LNCAP (cell line): ENCODE results near the gene SHISAL1.

Experiments used
- TF ChIP-seq, protein P1 (sequence below): fragments of 450-650 bp; IDR thresholded peaks from 2 replicates; pipeline ENCODE4 v1.5.1; 2017; ENCODE audit warnings: mild to moderate bottlenecking

The SHISAL1 gene

DNA sequence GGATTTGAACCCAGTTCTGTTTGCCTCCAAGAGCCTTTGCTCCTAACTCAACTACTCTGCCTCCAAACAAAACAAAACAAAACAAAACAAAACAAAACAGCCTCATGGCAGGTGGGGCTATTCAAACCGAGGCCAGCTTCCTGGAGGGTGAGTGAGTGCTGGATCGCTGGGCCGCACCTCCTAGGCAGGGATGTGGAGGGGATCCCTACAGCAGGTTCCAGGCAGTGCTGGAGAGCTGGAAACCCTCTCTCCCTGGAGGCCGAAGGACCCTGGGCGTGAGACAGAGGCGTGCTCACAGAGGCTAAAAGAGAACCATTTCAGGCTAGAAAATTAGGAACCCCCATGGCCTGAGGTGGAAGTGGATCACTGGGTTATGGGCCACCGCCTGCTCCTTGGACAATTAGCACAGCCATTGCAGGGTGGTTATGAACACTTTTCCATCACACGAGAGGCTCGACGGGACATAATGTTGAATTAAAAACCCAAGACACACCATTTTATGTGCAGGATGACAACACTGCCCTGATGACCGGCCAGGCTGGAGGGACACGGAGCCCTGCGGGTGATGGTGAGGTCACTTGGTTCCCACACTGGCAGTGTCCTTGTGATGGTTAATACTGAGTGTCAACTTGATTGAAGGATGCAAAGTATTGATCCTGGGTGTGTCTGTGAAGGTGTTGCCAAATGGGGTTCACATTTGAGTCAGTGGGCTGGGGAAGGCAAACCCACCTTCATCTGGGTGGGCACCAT is 35.2 kb downstream of the SHISAL1 start:
- TF ChIP-seq, protein P1, sequence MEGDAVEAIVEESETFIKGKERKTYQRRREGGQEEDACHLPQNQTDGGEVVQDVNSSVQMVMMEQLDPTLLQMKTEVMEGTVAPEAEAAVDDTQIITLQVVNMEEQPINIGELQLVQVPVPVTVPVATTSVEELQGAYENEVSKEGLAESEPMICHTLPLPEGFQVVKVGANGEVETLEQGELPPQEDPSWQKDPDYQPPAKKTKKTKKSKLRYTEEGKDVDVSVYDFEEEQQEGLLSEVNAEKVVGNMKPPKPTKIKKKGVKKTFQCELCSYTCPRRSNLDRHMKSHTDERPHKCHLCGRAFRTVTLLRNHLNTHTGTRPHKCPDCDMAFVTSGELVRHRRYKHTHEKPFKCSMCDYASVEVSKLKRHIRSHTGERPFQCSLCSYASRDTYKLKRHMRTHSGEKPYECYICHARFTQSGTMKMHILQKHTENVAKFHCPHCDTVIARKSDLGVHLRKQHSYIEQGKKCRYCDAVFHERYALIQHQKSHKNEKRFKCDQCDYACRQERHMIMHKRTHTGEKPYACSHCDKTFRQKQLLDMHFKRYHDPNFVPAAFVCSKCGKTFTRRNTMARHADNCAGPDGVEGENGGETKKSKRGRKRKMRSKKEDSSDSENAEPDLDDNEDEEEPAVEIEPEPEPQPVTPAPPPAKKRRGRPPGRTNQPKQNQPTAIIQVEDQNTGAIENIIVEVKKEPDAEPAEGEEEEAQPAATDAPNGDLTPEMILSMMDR: no peak

DNA sequence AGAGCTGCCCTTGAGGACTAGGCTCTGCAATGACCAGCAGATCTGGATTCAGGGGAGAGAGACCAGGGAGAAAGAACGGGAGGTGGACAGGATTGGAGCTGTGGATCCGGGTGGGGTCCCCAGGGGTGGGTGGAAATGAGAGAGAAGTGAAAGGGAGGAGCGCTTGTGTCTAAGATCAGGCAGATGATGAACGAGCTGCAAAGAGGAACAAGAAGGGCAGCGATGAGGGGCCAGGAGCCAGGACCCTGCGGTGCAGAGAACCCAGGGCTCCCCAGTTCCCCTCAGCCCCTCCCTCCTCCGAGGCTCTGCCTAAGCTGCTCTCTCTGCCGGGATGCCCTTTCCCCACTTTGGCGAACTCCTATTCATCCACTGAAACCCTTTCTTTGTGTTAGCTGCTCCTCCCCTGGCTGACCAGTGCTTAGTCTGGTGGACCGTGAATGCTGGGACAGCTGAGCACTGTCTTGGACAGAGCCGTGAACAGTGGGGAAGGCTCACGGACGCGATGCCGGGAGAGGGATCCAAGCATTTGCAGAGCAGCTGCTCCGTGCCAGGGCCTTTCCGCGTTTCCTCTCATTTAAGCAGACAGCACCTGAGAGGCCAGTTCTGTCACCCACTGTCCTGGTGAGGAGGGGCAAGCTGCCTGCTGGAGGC is 35.9 kb downstream of the SHISAL1 start:
- TF ChIP-seq, protein P1: no peak

DNA sequence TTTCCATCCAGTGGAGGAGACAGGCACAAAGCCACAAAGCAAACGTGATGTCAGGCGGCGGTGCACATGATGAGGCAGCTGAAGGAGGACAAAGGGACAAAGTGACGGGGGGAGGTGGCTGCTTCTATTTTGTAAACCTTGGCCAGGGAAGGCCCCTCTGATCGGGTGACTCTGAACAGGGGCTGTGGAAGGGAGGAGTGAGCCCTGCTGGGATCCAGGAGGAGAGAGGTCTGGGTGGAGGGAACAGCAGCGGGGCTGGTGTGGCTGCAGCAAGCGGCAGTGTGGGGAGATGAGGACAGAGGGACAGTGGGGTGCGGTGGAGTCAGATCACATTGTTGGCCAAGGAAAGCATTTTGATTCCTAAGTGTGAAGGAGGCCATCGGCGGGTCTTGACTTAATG is 36.7 kb downstream of the SHISAL1 start:
- TF ChIP-seq, protein P1: no peak

DNA sequence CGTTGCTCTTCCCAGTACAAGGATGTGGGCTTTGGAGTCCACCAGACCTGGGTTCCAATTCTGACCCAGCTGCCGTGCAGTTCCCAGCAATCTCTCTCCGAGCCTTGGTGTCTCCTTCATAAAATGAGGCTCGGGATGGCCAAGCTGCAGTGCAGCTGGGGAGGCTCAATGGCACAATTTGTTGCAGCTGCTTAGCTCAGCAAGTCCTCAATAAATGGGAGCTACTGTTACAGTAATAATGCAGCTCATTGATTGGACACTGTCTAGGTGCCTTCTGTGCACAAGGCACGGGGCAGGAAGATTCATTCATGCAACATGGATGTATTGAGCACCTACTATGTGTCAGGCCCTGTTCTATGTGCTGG is 37.1 kb downstream of the SHISAL1 start:
- TF ChIP-seq, protein P1: no peak

DNA sequence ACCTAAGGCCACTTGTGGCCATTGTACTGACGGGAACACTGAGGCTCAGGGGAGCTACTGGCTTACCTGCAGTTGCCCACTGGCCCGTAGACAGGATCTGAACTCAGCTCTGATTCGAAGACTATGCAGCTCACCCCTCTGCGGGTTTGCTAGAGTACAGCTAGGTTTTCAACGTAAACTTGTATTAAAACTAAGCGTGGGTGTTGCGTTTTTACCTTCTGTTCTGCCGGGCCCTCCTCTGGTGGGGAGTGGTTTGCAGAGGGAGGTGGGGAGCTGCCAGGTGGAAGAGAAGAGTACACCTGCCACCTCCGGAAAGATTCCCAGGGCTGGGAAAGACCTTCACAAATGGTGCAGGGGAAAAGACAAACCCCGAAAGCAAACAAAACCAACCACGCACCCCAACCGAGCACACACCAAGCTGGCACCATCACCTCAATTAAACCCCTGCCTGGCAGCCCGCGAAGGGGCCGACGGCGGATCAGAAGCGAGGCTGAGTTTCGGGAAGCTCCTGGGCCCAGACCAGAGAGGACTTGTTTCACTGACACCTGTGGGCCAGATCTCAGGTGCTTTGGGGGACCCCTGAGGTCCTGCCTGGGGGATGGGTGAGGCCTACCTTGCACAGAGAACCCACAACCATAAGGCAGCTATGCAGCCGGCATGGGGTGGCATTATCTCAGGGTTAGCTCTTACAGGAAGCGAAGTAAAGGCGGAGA is 37.7 kb downstream of the SHISAL1 start:
- TF ChIP-seq, protein P1: no peak

DNA sequence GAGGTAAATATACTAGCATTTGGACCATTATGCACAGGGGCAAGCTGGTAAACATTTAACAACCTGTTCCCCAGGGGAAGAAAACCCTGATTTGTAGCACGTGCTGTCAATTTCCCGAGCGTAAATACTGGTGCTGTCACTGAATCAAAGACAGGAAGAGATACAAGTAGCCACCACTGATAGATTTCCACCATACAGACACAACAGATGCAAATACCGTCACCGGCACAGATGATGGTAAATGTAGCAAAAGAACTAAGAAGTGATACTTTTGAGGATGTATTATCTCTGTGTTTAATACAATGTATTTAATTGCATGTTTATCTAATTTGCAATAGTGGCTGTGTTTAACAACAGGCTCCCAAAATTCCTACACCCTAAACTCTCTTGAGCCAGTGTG is 39.6 kb downstream of the SHISAL1 start:
- TF ChIP-seq, protein P1: no peak

DNA sequence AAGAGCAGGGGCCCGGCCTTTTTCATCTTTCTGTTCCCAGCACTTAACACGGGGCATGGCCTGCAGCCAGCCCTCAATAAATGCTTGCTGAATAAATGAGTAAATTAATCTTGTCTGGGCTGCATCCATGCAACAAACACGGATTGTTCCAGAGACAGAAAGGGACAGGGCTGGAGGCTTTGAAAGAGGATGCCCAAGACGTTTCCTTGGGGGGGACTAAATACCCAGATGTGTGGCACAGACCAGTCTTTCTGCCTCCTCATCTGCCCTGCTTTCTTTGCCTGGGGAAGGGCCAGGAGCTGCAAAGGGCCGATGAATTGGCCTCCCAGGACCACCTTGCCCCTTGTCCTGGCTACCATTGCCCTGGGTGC is 40.4 kb downstream of the SHISAL1 start:
- TF ChIP-seq, protein P1: no peak
